ENCODE data around the gene SUSD4. TPM values are rescaled to one million over a fixed set of nuclear protein-coding genes. Genes with fewer than 3 reads are reported as not detected.

The SUSD4 gene
- total and polyA plus RNA-seq, 9 of the 15 experiments (the other 6 are each of a cell fraction or from before 2014, with no cell fraction given): 0.06 to 1.7 (median 0.09) TPM; not detected in 4

GRCh38 chr1:223331301-223331700, 32.7 kb downstream of the SUSD4 start (continued):
- TF ChIP-seq ZFP91 (CRISPR knock-in tag; IDR thresholded peaks at IDR 0.05): no peak

GRCh38 chr1:223330466-223330865, 33.5 kb downstream of the SUSD4 start:
- peaks cover 8 to 22% of the 10 kb centered on the region in 2 experiments; a peak in 4 of 5 replicates for H3K27me3 ChIP-seq (ENCODE audit: control insufficient read depth in 2 of 2, insufficient read depth in 2 of 2, low read length in 2 of 2)
- no peak overlapping the region for H3K4me2 ChIP-seq (ENCODE audit: insufficient read depth, low read length)
- intact Hi-C loops (cut with micrococcal nuclease): loop anchor here (5.0 kb wide), 1 partner anchor 153 kb away; no protein-coding TSS in a partner anchor
- DNase-seq (ENCODE audit: extremely low read depth in 1 of 4, low spot score in 3 of 4) (no peak), FAIRE-seq (no peak), ATAC-seq (no peak)
- H3K79me2 ChIP-seq (ENCODE audit: control insufficient read depth, insufficient read depth, low read length): no peaks in the 10 kb centered on the region
- no peak overlapping the region for H2AFZ ChIP-seq (ENCODE audit: low read depth, low read length)
- no peaks in the 10 kb centered on the region for H4K20me1 ChIP-seq (replicated peaks; ENCODE audit: control insufficient read depth, insufficient read depth, low read length)
- BruUV-seq (replicated peaks): no TSS peak
- H3K4me3 ChIP-seq: no peak overlapping the region
- H3K9ac ChIP-seq (ENCODE audit: insufficient read depth in 1 of 2, low read depth in 2 of 2, low read length in 2 of 2): no peak overlapping the region
- TF ChIP-seq PHF21A (IDR thresholded peaks at IDR 0.05; ENCODE audit: borderline replicate concordance, low read depth) (no peak), NFIC (IDR thresholded peaks at IDR 0.05) (no peak), BACH1 (tag; IDR thresholded peaks at IDR 0.05) (no peak), RBM39 (optimal IDR thresholded peaks at IDR 0.05; ENCODE audit: low read depth, low read length) (no peak), E2F5 (CRISPR knock-in tag; IDR thresholded peaks at IDR 0.05) (no peak), CREB1 (IDR thresholded peaks at IDR 0.05) (no peak), CREB1 (CRISPR knock-in tag; IDR thresholded peaks at IDR 0.05) (no peak), ZNF174 (CRISPR knock-in tag; IDR thresholded peaks at IDR 0.05) (no peak), KLF10 (CRISPR knock-in tag; IDR thresholded peaks at IDR 0.05) (no peak)
- no peak overlapping the region for H3K27ac ChIP-seq (ENCODE audit: extremely low read depth, low read depth, low read length)
- no peaks in the 10 kb centered on the region; a peak in 1 of 5 replicates for H3K4me1 ChIP-seq (replicated peaks in 1 of 2; ENCODE audit: control insufficient read depth in 2 of 2, insufficient read depth in 2 of 2, low read length in 2 of 2)
- ChIA-PET POLR2A (interaction anchor here (0.6 kb wide), 1 partner anchor 12 kb away, joined by 3 read pairs; no protein-coding TSS in a partner anchor), CTCF (ENCODE audit: low intra/inter-chr PET ratio) (no interaction called here)
- no peaks in the 10 kb centered on the region for H3K36me3 ChIP-seq (ENCODE audit: control insufficient read depth, insufficient read depth, low read length)
- H3K9me3 ChIP-seq (replicated peaks; ENCODE audit: control insufficient read depth, insufficient read depth, low read depth, low read length): no peaks in the 10 kb centered on the region
- 0% methylated on average over 3 of the region's 3 CpGs for WGBS (ENCODE audit: insufficient coverage, low coverage, missing lambda C conversion rate)
- no peaks in the 10 kb centered on the region for H3K9me1 ChIP-seq (ENCODE audit: control insufficient read depth, insufficient read depth, low read length)
- in situ Hi-C loops (cut with MboI): no loop called here

All from K562 (cell line).